ENCODE measurements around the gene CDKN1A. TPM values are rescaled to one million over a fixed set of nuclear protein-coding genes. Genes with fewer than 3 reads are reported as not detected.

The CDKN1A gene
- total RNA-seq, 1 donor from 2014 or later: 82.8 TPM

GRCh38 chr6:36655085-36655724, 23.3 kb upstream of the CDKN1A start:
- no peak for DNase-seq (ENCODE audit: low spot score)

- no peak for DNase-seq (ENCODE audit: low spot score)
Observed at GRCh38 chr6:36656441-36656840, 22.1 kb upstream of the CDKN1A start.

GRCh38 chr6:36657271-36657670, 21.2 kb upstream of the CDKN1A start:
- no peak for DNase-seq (ENCODE audit: low spot score)

- no peak for DNase-seq (ENCODE audit: low spot score)
Observed at GRCh38 chr6:36657942-36658544, 20.5 kb upstream of the CDKN1A start.

GRCh38 chr6:36659271-36659670, 19.2 kb upstream of the CDKN1A start:
- DNase-seq (ENCODE audit: low spot score): no peak

GRCh38 chr6:36660771-36661471, 17.6 kb upstream of the CDKN1A start:
- DNase-seq (ENCODE audit: low spot score): peak; percentile 59

GRCh38 chr6:36662380-36662779, 16.1 kb upstream of the CDKN1A start:
- no peak for DNase-seq (ENCODE audit: low spot score)

- DNase-seq (ENCODE audit: low spot score): no peak
Observed at GRCh38 chr6:36662827-36663256, 15.7 kb upstream of the CDKN1A start.

- DNase-seq (ENCODE audit: low spot score): no peak
Observed at GRCh38 chr6:36663504-36664446, 14.7 kb upstream of the CDKN1A start.

- no peak for DNase-seq (ENCODE audit: low spot score)
Observed at GRCh38 chr6:36665180-36665579, 13.3 kb upstream of the CDKN1A start.

GRCh38 chr6:36666287-36666686, 12.2 kb upstream of the CDKN1A start:
- DNase-seq (ENCODE audit: low spot score): no peak

- DNase-seq (ENCODE audit: low spot score): peak; percentile 91
Observed at GRCh38 chr6:36666826-36667591, 11.5 kb upstream of the CDKN1A start.

- no peak for DNase-seq (ENCODE audit: low spot score)
Observed at GRCh38 chr6:36668591-36668990, 9.9 kb upstream of the CDKN1A start.

GRCh38 chr6:36669002-36669401, 9.5 kb upstream of the CDKN1A start:
- DNase-seq (ENCODE audit: low spot score): no peak

- DNase-seq (ENCODE audit: low spot score): no peak
Observed at GRCh38 chr6:36670271-36670670, 8.2 kb upstream of the CDKN1A start.

- DNase-seq (ENCODE audit: low spot score): no peak
Observed at GRCh38 chr6:36671687-36672375, 6.7 kb upstream of the CDKN1A start.

GRCh38 chr6:36673882-36674281, 4.6 kb upstream of the CDKN1A start:
- no peak for DNase-seq (ENCODE audit: low spot score)

GRCh38 chr6:36674942-36675341, 3.6 kb upstream of the CDKN1A start:
- DNase-seq (ENCODE audit: low spot score): no peak

GRCh38 chr6:36676141-36677058, 2.1 kb upstream of the CDKN1A start:
- DNase-seq (ENCODE audit: low spot score): no peak
